Measurements from ENCODE around the gene TRIO.
A peak's percentile ranks its signal among the peaks of the same experiment; 100 is the strongest.

Gene TRIO

DNA sequence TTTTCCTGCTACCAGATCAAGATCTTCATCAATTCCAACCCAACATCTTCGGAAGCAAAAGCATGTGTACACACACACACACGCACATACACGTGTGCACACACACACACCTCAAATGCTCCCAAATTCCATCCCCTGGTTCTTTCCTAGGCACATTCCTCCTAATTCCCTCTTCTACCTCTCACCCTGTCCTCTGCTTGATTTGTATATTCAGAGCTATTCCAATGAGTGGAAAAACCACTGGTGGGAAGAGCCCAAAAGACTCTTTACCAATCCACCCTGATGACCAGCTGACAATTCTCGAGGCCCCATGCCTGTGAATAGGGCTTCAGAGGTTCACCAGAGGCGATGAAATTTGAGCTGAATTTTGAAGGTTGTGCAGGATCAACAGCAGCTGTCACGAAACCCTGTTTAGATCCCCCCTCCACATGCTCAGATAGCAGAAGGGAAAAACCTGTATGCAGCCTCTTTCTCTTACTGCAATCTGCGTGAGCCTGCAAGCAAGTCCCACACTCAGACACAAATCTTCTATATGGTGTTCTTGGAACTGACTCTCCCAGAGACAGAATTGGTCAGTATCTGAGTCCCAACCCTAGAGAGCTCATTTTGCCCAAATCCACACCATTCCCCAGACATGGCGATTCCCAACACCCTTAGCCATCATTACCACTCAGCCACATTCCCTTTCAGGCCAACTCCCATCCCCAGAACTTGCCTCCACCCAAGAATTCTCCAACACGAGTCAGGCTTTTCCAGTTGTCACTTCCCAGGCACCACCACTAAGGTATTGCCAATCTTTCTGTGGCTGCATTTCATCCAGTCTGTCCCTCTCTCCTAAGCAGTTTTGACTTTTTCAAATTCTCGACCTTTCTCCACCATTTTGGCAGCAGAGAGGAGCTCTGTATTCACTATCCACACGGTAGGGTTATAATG is 4.3 kb upstream of the TRIO start:
- Histone ChIP-seq H3K79me2 (ENCODE audit: insufficient read depth, low read length) (no peaks in the 10 kb centered on the region), H2AFZ (ENCODE audit: low read depth, low read length) (no peak overlapping the region), H3K36me3 (ENCODE audit: insufficient read depth, low read length) (no peaks in the 10 kb centered on the region), H3K4me3 (ENCODE audit: low read depth in 1 of 2, low read length in 2 of 2) (no peak overlapping the region), H3K9ac (ENCODE audit: low read depth, low read length) (no peak overlapping the region), H3K27me3 (ENCODE audit: insufficient read depth, low read length, poor library complexity) (peaks cover 9% of the 10 kb centered on the region), H3K27ac (ENCODE audit: low read length) (no peak overlapping the region), H3K9me3 (ENCODE audit: insufficient read depth, low read length, severe bottlenecking) (no peaks in the 10 kb centered on the region), H3K4me2 (ENCODE audit: insufficient read depth, low read length) (no peak overlapping the region), H4K20me1 (ENCODE audit: insufficient read depth, low read length) (no peaks in the 10 kb centered on the region), H3K4me1 (ENCODE audit: insufficient read depth, low read length) (peaks cover 9% of the 10 kb centered on the region)
- DNase-seq (no peak), ATAC-seq (ENCODE audit: insufficient read depth, low read depth) (no peak)
- no peak for TF ChIP-seq EZH2 (IDR thresholded peaks at IDR 0.05; ENCODE audit: borderline replicate concordance, low read depth, low read length, severe bottlenecking)
- TF ChIP-seq, protein P1, sequence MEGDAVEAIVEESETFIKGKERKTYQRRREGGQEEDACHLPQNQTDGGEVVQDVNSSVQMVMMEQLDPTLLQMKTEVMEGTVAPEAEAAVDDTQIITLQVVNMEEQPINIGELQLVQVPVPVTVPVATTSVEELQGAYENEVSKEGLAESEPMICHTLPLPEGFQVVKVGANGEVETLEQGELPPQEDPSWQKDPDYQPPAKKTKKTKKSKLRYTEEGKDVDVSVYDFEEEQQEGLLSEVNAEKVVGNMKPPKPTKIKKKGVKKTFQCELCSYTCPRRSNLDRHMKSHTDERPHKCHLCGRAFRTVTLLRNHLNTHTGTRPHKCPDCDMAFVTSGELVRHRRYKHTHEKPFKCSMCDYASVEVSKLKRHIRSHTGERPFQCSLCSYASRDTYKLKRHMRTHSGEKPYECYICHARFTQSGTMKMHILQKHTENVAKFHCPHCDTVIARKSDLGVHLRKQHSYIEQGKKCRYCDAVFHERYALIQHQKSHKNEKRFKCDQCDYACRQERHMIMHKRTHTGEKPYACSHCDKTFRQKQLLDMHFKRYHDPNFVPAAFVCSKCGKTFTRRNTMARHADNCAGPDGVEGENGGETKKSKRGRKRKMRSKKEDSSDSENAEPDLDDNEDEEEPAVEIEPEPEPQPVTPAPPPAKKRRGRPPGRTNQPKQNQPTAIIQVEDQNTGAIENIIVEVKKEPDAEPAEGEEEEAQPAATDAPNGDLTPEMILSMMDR (IDR thresholded peaks at IDR 0.05; ENCODE audit: borderline replicate concordance, extremely low read depth, low read length, poor library complexity, severe bottlenecking): no peak

DNA sequence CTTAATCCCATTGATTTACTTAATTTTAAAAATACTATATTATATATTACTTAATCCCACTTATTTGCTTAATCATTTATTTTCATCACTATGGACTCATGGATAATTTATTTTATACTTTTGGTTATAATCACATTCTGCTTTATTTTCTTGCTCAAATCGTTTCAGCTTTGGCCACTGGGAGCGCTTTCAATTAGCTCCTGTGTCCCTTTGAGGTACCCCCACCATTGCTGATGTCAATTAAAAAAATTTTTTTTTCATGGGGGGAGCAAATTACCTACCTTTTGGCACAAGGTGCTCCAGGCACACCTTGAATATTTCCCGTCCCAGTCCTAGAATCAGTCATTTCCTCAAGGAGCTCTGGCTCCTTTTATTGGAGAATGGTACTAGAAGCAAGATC is 1.4 kb upstream of the TRIO start:
- no peak overlapping the region for H3K9ac ChIP-seq (ENCODE audit: low read depth, low read length)
- H3K4me1 ChIP-seq (ENCODE audit: insufficient read depth, low read length): peaks cover 10% of the 10 kb centered on the region
- no peak overlapping the region for H3K4me2 ChIP-seq (ENCODE audit: insufficient read depth, low read length)
- TF ChIP-seq, protein P1 (IDR thresholded peaks at IDR 0.05; ENCODE audit: borderline replicate concordance, extremely low read depth, low read length, poor library complexity, severe bottlenecking): no peak
- TF ChIP-seq EZH2 (IDR thresholded peaks at IDR 0.05; ENCODE audit: borderline replicate concordance, low read depth, low read length, severe bottlenecking): no peak
- DNase-seq (no peak), ATAC-seq (ENCODE audit: insufficient read depth, low read depth) (no peak)
- H3K79me2 ChIP-seq (ENCODE audit: insufficient read depth, low read length): no peaks in the 10 kb centered on the region
- no peaks in the 10 kb centered on the region for H4K20me1 ChIP-seq (ENCODE audit: insufficient read depth, low read length)
- no peaks in the 10 kb centered on the region for H3K9me3 ChIP-seq (ENCODE audit: insufficient read depth, low read length, severe bottlenecking)
- no peak overlapping the region for H3K4me3 ChIP-seq (ENCODE audit: low read depth in 1 of 2, low read length in 2 of 2)
- no peaks in the 10 kb centered on the region for H3K36me3 ChIP-seq (ENCODE audit: insufficient read depth, low read length)
- H3K27me3 ChIP-seq (ENCODE audit: insufficient read depth, low read length, poor library complexity): peaks cover 23% of the 10 kb centered on the region
- H3K27ac ChIP-seq (ENCODE audit: low read length): no peak overlapping the region
- no peak overlapping the region for H2AFZ ChIP-seq (ENCODE audit: low read depth, low read length)

- H2AFZ ChIP-seq (ENCODE audit: low read depth, low read length): peak overlapping the region; percentile 65
- peak overlapping the region in 1 of 2 experiments; percentile 56; a peak in 2 of 4 replicates for H3K4me3 ChIP-seq (ENCODE audit: low read depth in 1 of 2, low read length in 2 of 2)
- ATAC-seq (ENCODE audit: insufficient read depth, low read depth) (no peak), DNase-seq (no peak)
- peaks cover 24% of the 10 kb centered on the region for H3K27me3 ChIP-seq (ENCODE audit: insufficient read depth, low read length, poor library complexity)
- H3K9me3 ChIP-seq (ENCODE audit: insufficient read depth, low read length, severe bottlenecking): no peaks in the 10 kb centered on the region
- TF ChIP-seq, protein P1 (IDR thresholded peaks at IDR 0.05; ENCODE audit: borderline replicate concordance, extremely low read depth, low read length, poor library complexity, severe bottlenecking): no peak
- no peak for TF ChIP-seq EZH2 (IDR thresholded peaks at IDR 0.05; ENCODE audit: borderline replicate concordance, low read depth, low read length, severe bottlenecking)
- no peaks in the 10 kb centered on the region for H4K20me1 ChIP-seq (ENCODE audit: insufficient read depth, low read length)
- H3K9ac ChIP-seq (ENCODE audit: low read depth, low read length): peak overlapping the region; percentile 47; the same call in 1 of the 2 replicates
- H3K4me2 ChIP-seq (ENCODE audit: insufficient read depth, low read length): peak overlapping the region; percentile 62
- no peaks in the 10 kb centered on the region for H3K36me3 ChIP-seq (ENCODE audit: insufficient read depth, low read length)
- peaks cover 10% of the 10 kb centered on the region for H3K4me1 ChIP-seq (ENCODE audit: insufficient read depth, low read length)
- no peak overlapping the region for H3K27ac ChIP-seq (ENCODE audit: low read length)
- no peaks in the 10 kb centered on the region for H3K79me2 ChIP-seq (ENCODE audit: insufficient read depth, low read length)
Measured at GRCh38 chr5:14142202-14142826, 828 bp upstream of the TRIO start.
